HG03520 (cell line): ENCODE data around the gene MYORG.
A peak's percentile ranks its signal among the peaks of the same experiment; 100 is the strongest.

Experiments
- ATAC-seq: cut with Tn5 transposase; IDR thresholded peaks from one replicate; pipeline ENCODE4 v1.9.1; 2021; ENCODE audit warnings: mild to moderate bottlenecking, moderate library complexity; ENCODE audit not compliant: unreplicated experiment

MYORG gene

GRCh38 chr9:34376596-34377403, at the start of gene MYORG:
MYORG (minus strand) TSS chr9:34376898; CDS start chr9:34372943, 3,955 bp downstream.
- peak; percentile 82 for ATAC-seq

- ATAC-seq = no peak
These were observed 43.2 kb upstream of the MYORG start for GRCh38 chr9:34419716-34420504.

GRCh38 chr9:34417734-34418133, 41.0 kb upstream of the MYORG start:
- ATAC-seq = no peak

- no peak for ATAC-seq
These were observed 36.6 kb upstream of the MYORG start for GRCh38 chr9:34413231-34413852.

GRCh38 chr9:34412336-34412735, 35.6 kb upstream of the MYORG start:
- ATAC-seq = no peak

- no peak for ATAC-seq
These were observed 32.5 kb upstream of the MYORG start for GRCh38 chr9:34409154-34409553.

GRCh38 chr9:34408173-34408572, 31.5 kb upstream of the MYORG start:
- no peak for ATAC-seq

GRCh38 chr9:34406219-34406618, 29.5 kb upstream of the MYORG start:
- no peak for ATAC-seq

GRCh38 chr9:34405719-34406118, 29.0 kb upstream of the MYORG start:
- ATAC-seq = no peak

- ATAC-seq = no peak
These were observed 27.1 kb upstream of the MYORG start for GRCh38 chr9:34403554-34404380.

GRCh38 chr9:34400686-34401602, 24.2 kb upstream of the MYORG start:
- ATAC-seq = no peak

GRCh38 chr9:34400275-34400674, 23.6 kb upstream of the MYORG start:
- ATAC-seq = no peak

GRCh38 chr9:34399729-34400128, 23.0 kb upstream of the MYORG start:
- no peak for ATAC-seq

GRCh38 chr9:34398875-34399274, 22.2 kb upstream of the MYORG start:
- ATAC-seq = no peak

- ATAC-seq = no peak
These were observed 19.8 kb upstream of the MYORG start for GRCh38 chr9:34396276-34397214.

- no peak for ATAC-seq
These were observed 15.8 kb upstream of the MYORG start for GRCh38 chr9:34392511-34392910.

- ATAC-seq = no peak
These were observed 10.5 kb upstream of the MYORG start for GRCh38 chr9:34387239-34387638.

GRCh38 chr9:34386656-34387055, 10.0 kb upstream of the MYORG start:
- no peak for ATAC-seq
